ENCODE data around the gene SGPL1.

DNA sequence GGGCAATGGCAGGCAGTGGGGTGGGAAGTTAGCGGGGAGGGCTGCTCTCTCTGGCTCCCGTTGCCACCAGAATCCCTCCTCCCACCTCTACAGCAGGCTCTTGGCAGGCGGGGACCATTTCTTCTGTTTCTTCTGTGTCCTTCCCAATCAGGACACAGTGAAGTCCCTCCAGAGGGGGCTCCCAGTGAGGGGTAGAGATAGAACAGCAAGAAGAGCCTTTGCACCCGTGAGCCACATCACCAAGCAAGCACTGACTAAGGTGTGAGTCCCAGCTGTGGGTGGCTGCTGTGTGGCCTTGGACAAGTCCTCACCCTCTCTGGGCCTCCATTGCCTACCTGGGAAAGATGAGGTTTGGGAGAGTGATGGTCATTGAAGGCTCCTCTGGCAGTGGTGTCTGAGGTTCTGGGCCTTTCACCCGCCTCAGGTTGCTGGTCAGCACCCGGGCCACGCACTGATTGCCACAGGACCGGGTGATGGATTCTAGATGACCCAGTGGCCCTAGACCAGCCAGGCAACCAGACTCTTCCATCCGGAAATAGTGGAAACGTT is 98.6 kb downstream of the SGPL1 start:
- TF ChIP-seq TBL1XR1 (IDR thresholded peaks at IDR 0.05; ENCODE audit: low read depth, low read length) (no peak), EP300 (IDR thresholded peaks at IDR 0.05; ENCODE audit: borderline replicate concordance in 1 of 2, control insufficient read depth in 1 of 2, low read depth in 2 of 2, low read length in 2 of 2) (no peak), CTCF (IDR thresholded peaks at IDR 0.05 in 2 of 3, conservative IDR thresholded peaks at IDR 0.05 in 1 of 3; ENCODE audit: control insufficient read depth in 2 of 3, extremely low read depth in 1 of 3, insufficient read depth in 1 of 3, low read depth in 3 of 3, low read length in 3 of 3) (no peak), BRCA1 (IDR thresholded peaks at IDR 0.05; ENCODE audit: low read depth, low read length) (no peak), RFX5 (IDR thresholded peaks at IDR 0.05; ENCODE audit: low read depth, low read length) (no peak), EZH2 (IDR thresholded peaks at IDR 0.05; ENCODE audit: borderline replicate concordance, control insufficient read depth, low read depth, low read length) (no peak), CBX5 (IDR thresholded peaks at IDR 0.05; ENCODE audit: low read depth) (no peak), PBX3 (IDR thresholded peaks at IDR 0.05; ENCODE audit: insufficient replicate concordance, low read depth, low read length) (no peak), MAX (IDR thresholded peaks at IDR 0.05; ENCODE audit: low read depth, low read length) (no peak), GABPA (IDR thresholded peaks at IDR 0.05; ENCODE audit: low read depth) (no peak), KDM1A (IDR thresholded peaks at IDR 0.05; ENCODE audit: borderline replicate concordance) (no peak), REST (IDR thresholded peaks at IDR 0.05; ENCODE audit: low read depth, low read length) (no peak), USF2 (IDR thresholded peaks at IDR 0.05; ENCODE audit: borderline replicate concordance, low read depth, low read length) (no peak)
- TF ChIP-seq, protein P1, sequence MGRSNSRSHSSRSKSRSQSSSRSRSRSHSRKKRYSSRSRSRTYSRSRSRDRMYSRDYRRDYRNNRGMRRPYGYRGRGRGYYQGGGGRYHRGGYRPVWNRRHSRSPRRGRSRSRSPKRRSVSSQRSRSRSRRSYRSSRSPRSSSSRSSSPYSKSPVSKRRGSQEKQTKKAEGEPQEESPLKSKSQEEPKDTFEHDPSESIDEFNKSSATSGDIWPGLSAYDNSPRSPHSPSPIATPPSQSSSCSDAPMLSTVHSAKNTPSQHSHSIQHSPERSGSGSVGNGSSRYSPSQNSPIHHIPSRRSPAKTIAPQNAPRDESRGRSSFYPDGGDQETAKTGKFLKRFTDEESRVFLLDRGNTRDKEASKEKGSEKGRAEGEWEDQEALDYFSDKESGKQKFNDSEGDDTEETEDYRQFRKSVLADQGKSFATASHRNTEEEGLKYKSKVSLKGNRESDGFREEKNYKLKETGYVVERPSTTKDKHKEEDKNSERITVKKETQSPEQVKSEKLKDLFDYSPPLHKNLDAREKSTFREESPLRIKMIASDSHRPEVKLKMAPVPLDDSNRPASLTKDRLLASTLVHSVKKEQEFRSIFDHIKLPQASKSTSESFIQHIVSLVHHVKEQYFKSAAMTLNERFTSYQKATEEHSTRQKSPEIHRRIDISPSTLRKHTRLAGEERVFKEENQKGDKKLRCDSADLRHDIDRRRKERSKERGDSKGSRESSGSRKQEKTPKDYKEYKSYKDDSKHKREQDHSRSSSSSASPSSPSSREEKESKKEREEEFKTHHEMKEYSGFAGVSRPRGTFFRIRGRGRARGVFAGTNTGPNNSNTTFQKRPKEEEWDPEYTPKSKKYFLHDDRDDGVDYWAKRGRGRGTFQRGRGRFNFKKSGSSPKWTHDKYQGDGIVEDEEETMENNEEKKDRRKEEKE (IDR thresholded peaks at IDR 0.05) = no peak

All from GM12878 (cell line).